Vagina (tissue), 2 donors: Measurements from ENCODE around the gene IKBKE.

Experiments used
- POLR2A ChIP-seq, 2 donors: fragments of 450-650 bp; IDR thresholded peaks; one replicate each; pipeline ENCODE4 v1.6.1; 2017; ENCODE audit warnings: antibody characterized with exemption in 2 of 2, mild to moderate bottlenecking in 2 of 2, moderate library complexity in 2 of 2
- TF ChIP-seq, protein P1 (sequence below), 3 experiments: fragments of 450-650 bp in 2 of 3; fragments of 200-600 bp in 1 of 3; sonication (generic) in 1 of 3; IDR thresholded peaks; one replicate each; pipeline ENCODE4 v1.5.1; 2017 to 2019; ENCODE audit warnings: antibody characterized with exemption in 3 of 3, mild to moderate bottlenecking in 2 of 3, moderate library complexity in 2 of 3

DNA sequence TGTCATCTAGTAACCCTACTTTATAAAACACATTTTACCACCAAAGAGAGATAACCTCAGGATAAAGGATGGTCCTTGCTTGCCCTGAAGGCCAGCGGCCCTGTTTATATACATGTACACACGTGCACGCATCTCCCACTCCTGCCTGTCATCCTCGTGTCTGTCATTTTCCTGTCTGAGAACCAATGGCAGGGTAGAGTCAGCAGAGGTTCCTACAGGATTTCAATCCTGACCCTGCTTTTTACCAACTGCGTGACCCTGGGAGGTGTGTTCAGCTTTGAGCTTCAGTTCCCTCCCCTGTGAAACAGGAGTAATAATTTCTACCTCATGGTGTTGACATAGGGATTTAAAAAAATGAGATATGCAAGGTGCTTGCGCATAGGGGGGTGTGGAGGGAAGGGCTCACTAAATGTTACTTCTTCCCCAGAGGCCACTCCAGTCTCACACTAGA, 24.8 kb downstream of the IKBKE start:
- no peak for TF ChIP-seq POLR2A (IDR thresholded peaks at IDR 0.05)
- TF ChIP-seq, protein P1, sequence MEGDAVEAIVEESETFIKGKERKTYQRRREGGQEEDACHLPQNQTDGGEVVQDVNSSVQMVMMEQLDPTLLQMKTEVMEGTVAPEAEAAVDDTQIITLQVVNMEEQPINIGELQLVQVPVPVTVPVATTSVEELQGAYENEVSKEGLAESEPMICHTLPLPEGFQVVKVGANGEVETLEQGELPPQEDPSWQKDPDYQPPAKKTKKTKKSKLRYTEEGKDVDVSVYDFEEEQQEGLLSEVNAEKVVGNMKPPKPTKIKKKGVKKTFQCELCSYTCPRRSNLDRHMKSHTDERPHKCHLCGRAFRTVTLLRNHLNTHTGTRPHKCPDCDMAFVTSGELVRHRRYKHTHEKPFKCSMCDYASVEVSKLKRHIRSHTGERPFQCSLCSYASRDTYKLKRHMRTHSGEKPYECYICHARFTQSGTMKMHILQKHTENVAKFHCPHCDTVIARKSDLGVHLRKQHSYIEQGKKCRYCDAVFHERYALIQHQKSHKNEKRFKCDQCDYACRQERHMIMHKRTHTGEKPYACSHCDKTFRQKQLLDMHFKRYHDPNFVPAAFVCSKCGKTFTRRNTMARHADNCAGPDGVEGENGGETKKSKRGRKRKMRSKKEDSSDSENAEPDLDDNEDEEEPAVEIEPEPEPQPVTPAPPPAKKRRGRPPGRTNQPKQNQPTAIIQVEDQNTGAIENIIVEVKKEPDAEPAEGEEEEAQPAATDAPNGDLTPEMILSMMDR (IDR thresholded peaks at IDR 0.05) = no peak
